GM10266 (cell line): ENCODE data around the gene KLHL7.

ENCODE experiments used
- DNase-seq: peaks from one replicate; pipeline ENCODE4 v3.0.0; 2012; ENCODE audit errors: extremely low spot score
- CTCF ChIP-seq: IDR thresholded peaks from 2 replicates; pipeline ENCODE4 v1.5.1; 2012; ENCODE audit warnings: mild to moderate bottlenecking, low read depth; ENCODE audit not compliant: control insufficient read depth, insufficient read depth; ENCODE audit errors: missing control alignments

KLHL7 gene

GRCh38 chr7:23205909-23206767 is 100.6 kb downstream of the KLHL7 start:
- no peak for DNase-seq
- no peak for TF ChIP-seq CTCF

GRCh38 chr7:23207021-23207420 is 101.4 kb downstream of the KLHL7 start:
- TF ChIP-seq CTCF = no peak
- no peak for DNase-seq

GRCh38 chr7:23207884-23208283 is 102.3 kb downstream of the KLHL7 start:
- TF ChIP-seq CTCF = no peak
- no peak for DNase-seq

- no peak for DNase-seq
- no peak for TF ChIP-seq CTCF
These were observed 102.7 kb downstream of the KLHL7 start for GRCh38 chr7:23208316-23208715.

- TF ChIP-seq CTCF = no peak
- DNase-seq = no peak
These were observed 104.9 kb downstream of the KLHL7 start for GRCh38 chr7:23210506-23210905.

- no peak for DNase-seq
These were observed 106.0 kb downstream of the KLHL7 start for GRCh38 chr7:23211589-23211988.

More at GRCh38 chr7:23211589-23211988, 106.0 kb downstream of the KLHL7 start:
- no peak for TF ChIP-seq CTCF
